ENCODE data around the gene SPN.
"Not testable (repeated sequence)": the region's sequence is repeated elsewhere in the genome, so short reads cannot be mapped to it uniquely, and the experiment has no call there.

DNA sequence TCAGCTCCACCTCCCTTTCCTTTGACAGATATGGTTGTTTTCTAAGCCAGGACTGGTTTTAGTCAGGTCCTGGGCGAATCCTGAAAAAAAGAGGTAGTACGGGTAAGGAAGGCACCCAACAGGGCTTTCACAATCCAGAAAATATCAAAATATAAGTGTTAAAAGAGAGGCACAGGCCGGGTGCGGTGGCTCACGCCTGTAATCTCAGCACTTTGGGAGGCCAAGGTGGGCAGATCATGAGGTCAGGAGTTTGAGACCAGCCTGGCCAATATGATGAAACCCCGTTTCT, 4.2 kb downstream of the SPN start:
- not testable (repeated sequence) for TF ChIP-seq POLR2A (IDR thresholded peaks at IDR 0.05; ENCODE audit: borderline replicate concordance, extremely low read depth, insufficient read depth, insufficient read length); EZH2 (IDR thresholded peaks at IDR 0.05); POLR2AphosphoS5 (IDR thresholded peaks at IDR 0.05; ENCODE audit: low read depth, low read length); SP1 (IDR thresholded peaks at IDR 0.05; ENCODE audit: low read depth); CEBPB (IDR thresholded peaks at IDR 0.05; ENCODE audit: low read depth); ZNF274 (IDR thresholded peaks at IDR 0.05; ENCODE audit: low read depth, low read length)
- TF ChIP-seq, protein P1, sequence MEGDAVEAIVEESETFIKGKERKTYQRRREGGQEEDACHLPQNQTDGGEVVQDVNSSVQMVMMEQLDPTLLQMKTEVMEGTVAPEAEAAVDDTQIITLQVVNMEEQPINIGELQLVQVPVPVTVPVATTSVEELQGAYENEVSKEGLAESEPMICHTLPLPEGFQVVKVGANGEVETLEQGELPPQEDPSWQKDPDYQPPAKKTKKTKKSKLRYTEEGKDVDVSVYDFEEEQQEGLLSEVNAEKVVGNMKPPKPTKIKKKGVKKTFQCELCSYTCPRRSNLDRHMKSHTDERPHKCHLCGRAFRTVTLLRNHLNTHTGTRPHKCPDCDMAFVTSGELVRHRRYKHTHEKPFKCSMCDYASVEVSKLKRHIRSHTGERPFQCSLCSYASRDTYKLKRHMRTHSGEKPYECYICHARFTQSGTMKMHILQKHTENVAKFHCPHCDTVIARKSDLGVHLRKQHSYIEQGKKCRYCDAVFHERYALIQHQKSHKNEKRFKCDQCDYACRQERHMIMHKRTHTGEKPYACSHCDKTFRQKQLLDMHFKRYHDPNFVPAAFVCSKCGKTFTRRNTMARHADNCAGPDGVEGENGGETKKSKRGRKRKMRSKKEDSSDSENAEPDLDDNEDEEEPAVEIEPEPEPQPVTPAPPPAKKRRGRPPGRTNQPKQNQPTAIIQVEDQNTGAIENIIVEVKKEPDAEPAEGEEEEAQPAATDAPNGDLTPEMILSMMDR (IDR thresholded peaks at IDR 0.05 in 2 of 3, conservative IDR thresholded peaks at IDR 0.05 in 1 of 3; ENCODE audit: borderline replicate concordance in 1 of 3, insufficient read depth in 1 of 3, low read depth in 2 of 3, low read length in 2 of 3) = not testable (repeated sequence)
